HepG2 (cell line): ENCODE data around the gene TMEM14B. TPM values are rescaled to one million over a fixed set of nuclear protein-coding genes. Genes with fewer than 3 reads are reported as not detected.

Source experiments
- DNMT3B ChIP-seq: conservative IDR thresholded peaks from 2 replicates; pipeline ENCODE4 v1.6.1; 2016; ENCODE audit warnings: missing biosample characterization, control low read depth
- FOXA3 ChIP-seq: IDR thresholded peaks from 2 replicates; pipeline ENCODE4 v1.6.1; 2016; ENCODE audit warnings: missing genetic modification reagents, missing compliant biosample characterization
- RAD21 ChIP-seq: fragments of 450-650 bp; formaldehyde crosslinking; IDR thresholded peaks from 2 replicates; pipeline ENCODE4 v1.5.0; 2020; ENCODE audit warnings: mild to moderate bottlenecking
- SRSF4 ChIP-seq: fragments of 200-400 bp; formaldehyde crosslinking; IDR thresholded peaks from one replicate; pipeline ENCODE4 v1.6.1; 2018; ENCODE audit warnings: mild to moderate bottlenecking, low read depth, low read length, moderate library complexity; ENCODE audit not compliant: poor library complexity, severe bottlenecking
- ZBTB26 ChIP-seq: IDR thresholded peaks from 2 replicates; pipeline ENCODE4 v1.6.1; 2016; ENCODE audit warnings: missing compliant biosample characterization, missing genetic modification reagents, borderline replicate concordance
- ZNF510 ChIP-seq: sonication (generic); formaldehyde crosslinking; IDR thresholded peaks from 2 replicates; pipeline ENCODE4 v1.4.0; 2020; ENCODE audit warnings: low read depth, mild to moderate bottlenecking, missing genetic modification reagents
- ZNF761 ChIP-seq: sonication (generic); formaldehyde crosslinking; conservative IDR thresholded peaks from 2 replicates; pipeline ENCODE4 v1.4.0; 2020; ENCODE audit warnings: mild to moderate bottlenecking, missing genetic modification reagents
- ZNF775 ChIP-seq: sonication (generic); formaldehyde crosslinking; IDR thresholded peaks from 2 replicates; pipeline ENCODE4 v1.4.0; 2020; ENCODE audit warnings: missing genetic modification reagents, mild to moderate bottlenecking, moderate library complexity, borderline replicate concordance
- polyA plus RNA-seq, 8 experiments: library from polyadenylated mRNA; depleted of rRNA in 3 of 8; stranded (reverse) in 7 of 8; unstranded in 1 of 8; fragments of >200 nt; fragmentation: Illumina TruSeq in 4 of 8; extraction: Trizol in 4 of 8; gene quantifications; 2 replicates each; pipeline versions ENCODE4 v1.2.1 to v1.2.3, GENCODE V29; 2011 to 2016; ENCODE audit warnings: low read depth in 4 of 8, missing spikeins in 1 of 8, mixed read lengths in 1 of 8; ENCODE audit not compliant: insufficient read depth in 1 of 8
- total RNA-seq, 5 experiments: library from RNA; depleted of rRNA; stranded (reverse); fragments of >200 nt; fragmentation: Illumina TruSeq; extraction: Trizol; gene quantifications; 2 replicates each; pipeline ENCODE4 v1.2.3, GENCODE V29; 2016; ENCODE audit warnings: low read depth in 1 of 5
- TF ChIP-seq, protein P1 (sequence below): sonication (generic); formaldehyde crosslinking; IDR thresholded peaks from 2 replicates; pipeline ENCODE4 v1.9.0; 2021; ENCODE audit warnings: mild to moderate bottlenecking, missing genetic modification reagents
- TF ChIP-seq, protein P2 (sequence below): sonication (generic); formaldehyde crosslinking; IDR thresholded peaks from 2 replicates; pipeline ENCODE4 v1.4.0; 2020; ENCODE audit warnings: mild to moderate bottlenecking, missing genetic modification reagents

TMEM14B gene
- total and polyA plus RNA-seq, 2 of the 13 experiments (the other 11 are each of a cell fraction or from before 2014, with no cell fraction given), result 133 to 200 TPM

- TF ChIP-seq DNMT3B (no peak), ZBTB26 (CRISPR knock-in tag) (peak; percentile 50), ZNF775 (CRISPR knock-in tag) (0 out of 2 replicates have a peak, but pooled peaks have one; percentile 34), FOXA3 (peak; percentile 65), RAD21 (peak; percentile 25), ZNF510 (CRISPR knock-in tag) (peak; percentile 91), SRSF4 (no peak), ZNF761 (CRISPR knock-in tag) (peak; percentile 45; the same call in 1 of the 2 replicates)
- TF ChIP-seq, protein P1, sequence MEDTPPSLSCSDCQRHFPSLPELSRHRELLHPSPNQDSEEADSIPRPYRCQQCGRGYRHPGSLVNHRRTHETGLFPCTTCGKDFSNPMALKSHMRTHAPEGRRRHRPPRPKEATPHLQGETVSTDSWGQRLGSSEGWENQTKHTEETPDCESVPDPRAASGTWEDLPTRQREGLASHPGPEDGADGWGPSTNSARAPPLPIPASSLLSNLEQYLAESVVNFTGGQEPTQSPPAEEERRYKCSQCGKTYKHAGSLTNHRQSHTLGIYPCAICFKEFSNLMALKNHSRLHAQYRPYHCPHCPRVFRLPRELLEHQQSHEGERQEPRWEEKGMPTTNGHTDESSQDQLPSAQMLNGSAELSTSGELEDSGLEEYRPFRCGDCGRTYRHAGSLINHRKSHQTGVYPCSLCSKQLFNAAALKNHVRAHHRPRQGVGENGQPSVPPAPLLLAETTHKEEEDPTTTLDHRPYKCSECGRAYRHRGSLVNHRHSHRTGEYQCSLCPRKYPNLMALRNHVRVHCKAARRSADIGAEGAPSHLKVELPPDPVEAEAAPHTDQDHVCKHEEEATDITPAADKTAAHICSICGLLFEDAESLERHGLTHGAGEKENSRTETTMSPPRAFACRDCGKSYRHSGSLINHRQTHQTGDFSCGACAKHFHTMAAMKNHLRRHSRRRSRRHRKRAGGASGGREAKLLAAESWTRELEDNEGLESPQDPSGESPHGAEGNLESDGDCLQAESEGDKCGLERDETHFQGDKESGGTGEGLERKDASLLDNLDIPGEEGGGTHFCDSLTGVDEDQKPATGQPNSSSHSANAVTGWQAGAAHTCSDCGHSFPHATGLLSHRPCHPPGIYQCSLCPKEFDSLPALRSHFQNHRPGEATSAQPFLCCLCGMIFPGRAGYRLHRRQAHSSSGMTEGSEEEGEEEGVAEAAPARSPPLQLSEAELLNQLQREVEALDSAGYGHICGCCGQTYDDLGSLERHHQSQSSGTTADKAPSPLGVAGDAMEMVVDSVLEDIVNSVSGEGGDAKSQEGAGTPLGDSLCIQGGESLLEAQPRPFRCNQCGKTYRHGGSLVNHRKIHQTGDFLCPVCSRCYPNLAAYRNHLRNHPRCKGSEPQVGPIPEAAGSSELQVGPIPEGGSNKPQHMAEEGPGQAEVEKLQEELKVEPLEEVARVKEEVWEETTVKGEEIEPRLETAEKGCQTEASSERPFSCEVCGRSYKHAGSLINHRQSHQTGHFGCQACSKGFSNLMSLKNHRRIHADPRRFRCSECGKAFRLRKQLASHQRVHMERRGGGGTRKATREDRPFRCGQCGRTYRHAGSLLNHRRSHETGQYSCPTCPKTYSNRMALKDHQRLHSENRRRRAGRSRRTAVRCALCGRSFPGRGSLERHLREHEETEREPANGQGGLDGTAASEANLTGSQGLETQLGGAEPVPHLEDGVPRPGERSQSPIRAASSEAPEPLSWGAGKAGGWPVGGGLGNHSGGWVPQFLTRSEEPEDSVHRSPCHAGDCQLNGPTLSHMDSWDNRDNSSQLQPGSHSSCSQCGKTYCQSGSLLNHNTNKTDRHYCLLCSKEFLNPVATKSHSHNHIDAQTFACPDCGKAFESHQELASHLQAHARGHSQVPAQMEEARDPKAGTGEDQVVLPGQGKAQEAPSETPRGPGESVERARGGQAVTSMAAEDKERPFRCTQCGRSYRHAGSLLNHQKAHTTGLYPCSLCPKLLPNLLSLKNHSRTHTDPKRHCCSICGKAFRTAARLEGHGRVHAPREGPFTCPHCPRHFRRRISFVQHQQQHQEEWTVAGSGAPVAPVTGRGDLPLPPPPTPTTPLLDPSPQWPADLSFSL (CRISPR knock-in tag), result 0 out of 2 replicates have a peak, but pooled peaks have one; percentile 14
- TF ChIP-seq, protein P2, sequence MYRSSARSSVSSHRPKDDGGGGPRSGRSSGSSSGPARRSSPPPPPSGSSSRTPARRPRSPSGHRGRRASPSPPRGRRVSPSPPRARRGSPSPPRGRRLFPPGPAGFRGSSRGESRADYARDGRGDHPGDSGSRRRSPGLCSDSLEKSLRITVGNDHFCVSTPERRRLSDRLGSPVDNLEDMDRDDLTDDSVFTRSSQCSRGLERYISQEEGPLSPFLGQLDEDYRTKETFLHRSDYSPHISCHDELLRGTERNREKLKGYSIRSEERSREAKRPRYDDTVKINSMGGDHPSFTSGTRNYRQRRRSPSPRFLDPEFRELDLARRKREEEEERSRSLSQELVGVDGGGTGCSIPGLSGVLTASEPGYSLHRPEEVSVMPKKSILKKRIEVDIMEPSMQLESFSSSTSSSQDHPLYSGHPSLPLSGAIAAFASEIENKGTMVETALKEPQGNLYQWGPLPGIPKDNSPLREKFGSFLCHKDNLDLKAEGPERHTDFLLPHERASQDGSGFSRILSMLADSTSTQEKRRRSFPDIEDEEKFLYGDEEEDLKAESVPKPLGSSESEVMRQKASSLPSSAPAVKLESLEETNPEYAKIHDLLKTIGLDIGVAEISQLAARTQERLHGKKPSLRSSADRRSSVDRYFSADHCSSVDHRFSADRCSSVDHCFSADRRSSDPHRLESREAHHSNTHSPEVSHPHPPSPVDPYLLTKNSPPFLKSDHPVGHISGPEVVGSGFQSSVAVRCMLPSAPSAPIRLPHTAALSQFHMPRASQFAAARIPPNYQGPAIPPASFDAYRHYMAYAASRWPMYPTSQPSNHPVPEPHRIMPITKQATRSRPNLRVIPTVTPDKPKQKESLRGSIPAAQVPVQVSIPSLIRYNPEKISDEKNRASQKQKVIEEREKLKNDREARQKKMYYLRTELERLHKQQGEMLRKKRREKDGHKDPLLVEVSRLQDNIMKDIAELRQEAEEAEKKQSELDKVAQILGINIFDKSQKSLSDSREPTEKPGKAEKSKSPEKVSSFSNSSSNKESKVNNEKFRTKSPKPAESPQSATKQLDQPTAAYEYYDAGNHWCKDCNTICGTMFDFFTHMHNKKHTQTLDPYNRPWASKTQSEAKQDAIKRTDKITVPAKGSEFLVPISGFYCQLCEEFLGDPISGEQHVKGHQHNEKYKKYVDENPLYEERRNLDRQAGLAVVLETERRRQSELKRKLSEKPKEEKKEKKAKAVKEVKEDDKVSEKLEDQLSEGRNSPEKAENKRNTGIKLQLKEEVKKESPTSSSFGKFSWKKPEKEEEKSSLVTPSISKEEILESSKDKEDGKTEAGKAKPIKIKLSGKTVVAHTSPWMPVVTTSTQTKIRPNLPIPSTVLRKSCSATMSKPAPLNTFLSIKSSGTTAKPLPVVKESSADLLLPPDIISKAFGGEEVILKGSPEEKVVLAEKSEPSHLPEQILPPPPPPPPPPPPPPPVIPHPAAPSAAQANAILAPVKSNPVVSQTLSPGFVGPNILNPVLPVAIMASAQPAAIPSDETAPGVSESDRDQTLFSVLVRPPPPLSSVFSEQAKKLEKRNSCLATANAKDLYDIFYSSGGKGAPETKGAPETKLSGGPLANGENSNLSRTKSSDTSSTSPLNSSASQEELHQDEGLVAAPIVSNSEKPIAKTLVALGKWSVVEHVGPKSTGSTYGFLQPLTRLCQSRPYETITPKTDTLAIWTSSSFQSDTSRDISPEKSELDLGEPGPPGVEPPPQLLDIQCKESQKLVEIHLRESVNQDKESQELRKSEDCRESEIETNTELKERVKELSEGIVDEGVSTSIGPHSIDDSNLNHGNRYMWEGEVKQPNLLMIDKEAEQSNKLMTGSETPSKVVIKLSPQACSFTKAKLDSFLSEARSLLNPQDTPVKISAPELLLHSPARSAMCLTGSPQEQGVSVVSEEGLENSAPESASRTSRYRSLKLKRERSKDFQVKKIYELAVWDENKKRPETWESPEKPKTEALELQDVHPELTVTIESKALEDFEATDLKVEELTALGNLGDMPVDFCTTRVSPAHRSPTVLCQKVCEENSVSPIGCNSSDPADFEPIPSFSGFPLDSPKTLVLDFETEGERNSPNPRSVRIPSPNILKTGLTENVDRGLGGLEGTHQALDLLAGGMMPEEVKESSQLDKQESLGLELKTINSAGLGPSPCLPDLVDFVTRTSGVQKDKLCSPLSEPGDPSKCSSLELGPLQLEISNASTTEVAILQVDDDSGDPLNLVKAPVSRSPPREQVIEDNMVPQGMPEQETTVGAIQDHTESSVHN (CRISPR knock-in tag), result 0 out of 2 replicates have a peak, but pooled peaks have one; percentile 74
Measured at GRCh38 chr6:10747251-10747972, at the start of gene TMEM14B (continued).
